Mucosa of rectum (tissue), 2 donors: Measurements from ENCODE around the gene SLC16A10.

Experiments
- H3K27ac ChIP-seq, 2 donors: one replicate each; pipeline ENCODE4 v1.7.0; 2013; ENCODE audit warnings: inconsistent platforms in 2 of 2, low read depth in 2 of 2, low read length in 2 of 2
- H3K27me3 ChIP-seq, 2 donors: one replicate each; pipeline ENCODE4 v1.7.0; 2013; ENCODE audit warnings: low read length in 2 of 2; ENCODE audit not compliant: control insufficient read depth in 2 of 2, insufficient read depth in 2 of 2
- H3K36me3 ChIP-seq, 2 donors: one replicate each; pipeline ENCODE4 v1.7.0; 2013; ENCODE audit warnings: low read length in 2 of 2; ENCODE audit not compliant: control insufficient read depth in 2 of 2, insufficient read depth in 2 of 2
- H3K4me1 ChIP-seq, 2 donors: one replicate each; pipeline ENCODE4 v1.7.0; 2013; ENCODE audit warnings: low read length in 2 of 2, mild to moderate bottlenecking in 1 of 2; ENCODE audit not compliant: control insufficient read depth in 2 of 2, insufficient read depth in 2 of 2
- H3K4me3 ChIP-seq, 2 donors: one replicate each; pipeline ENCODE4 v1.7.0; 2013; ENCODE audit warnings: low read length in 2 of 2
- H3K9ac ChIP-seq, 2 donors: one replicate each; pipeline ENCODE4 v1.7.0; 2013; ENCODE audit warnings: low read length in 2 of 2, low read depth in 1 of 2, mild to moderate bottlenecking in 1 of 2
- H3K9me3 ChIP-seq, 2 donors: one replicate each; pipeline ENCODE4 v1.7.0; 2013; ENCODE audit warnings: low read length in 2 of 2; ENCODE audit not compliant: control insufficient read depth in 2 of 2
- donor health status: healthy.
- donor health status: Normal muscosa, but diverticular disease.

The SLC16A10 gene

GRCh38 chr6:111207141-111207858 is 120.0 kb downstream of the SLC16A10 start:
- Histone ChIP-seq H3K4me3 (no peak overlapping the region), H3K27ac (no peak overlapping the region), H3K27me3 (no peaks in the 10 kb centered on the region), H3K9ac (no peak overlapping the region), H3K4me1 (no peaks in the 10 kb centered on the region), H3K36me3 (no peaks in the 10 kb centered on the region), H3K9me3 (no peaks in the 10 kb centered on the region)

- Histone ChIP-seq H3K9ac (no peak overlapping the region), H3K27me3 (no peaks in the 10 kb centered on the region), H3K4me1 (no peaks in the 10 kb centered on the region), H3K27ac (no peak overlapping the region), H3K9me3 (no peaks in the 10 kb centered on the region), H3K36me3 (no peaks in the 10 kb centered on the region), H3K4me3 (no peak overlapping the region)
Measured at GRCh38 chr6:111208933-111209332, 121.6 kb downstream of the SLC16A10 start.

- H3K27me3 ChIP-seq, result no peaks in the 10 kb centered on the region
- no peaks in the 10 kb centered on the region for H3K9me3 ChIP-seq
- H3K4me1 ChIP-seq, result no peaks in the 10 kb centered on the region
Measured at GRCh38 chr6:111210194-111210728, 123.0 kb downstream of the SLC16A10 start.

GRCh38 chr6:111211411-111212030 is 124.2 kb downstream of the SLC16A10 start:
- Histone ChIP-seq H3K27me3 (no peaks in the 10 kb centered on the region), H3K9me3 (no peaks in the 10 kb centered on the region), H3K4me1 (no peaks in the 10 kb centered on the region), H3K9ac (no peak overlapping the region), H3K4me3 (no peak overlapping the region), H3K27ac (no peak overlapping the region), H3K36me3 (no peaks in the 10 kb centered on the region)

More at GRCh38 chr6:111210194-111210728, 123.0 kb downstream of the SLC16A10 start:
- H3K9ac ChIP-seq, result no peak overlapping the region
- no peak overlapping the region for H3K4me3 ChIP-seq
- H3K36me3 ChIP-seq, result no peaks in the 10 kb centered on the region
- no peak overlapping the region for H3K27ac ChIP-seq

- no peak overlapping the region for H3K27ac ChIP-seq
Measured at GRCh38 chr6:111212625-111213024, 125.3 kb downstream of the SLC16A10 start.

GRCh38 chr6:111215131-111215530 is 127.8 kb downstream of the SLC16A10 start:
- Histone ChIP-seq H3K4me1 (no peaks in the 10 kb centered on the region), H3K27me3 (no peaks in the 10 kb centered on the region), H3K9me3 (no peaks in the 10 kb centered on the region), H3K9ac (no peak overlapping the region), H3K4me3 (no peak overlapping the region), H3K27ac (no peak overlapping the region), H3K36me3 (no peaks in the 10 kb centered on the region)

More at GRCh38 chr6:111212625-111213024, 125.3 kb downstream of the SLC16A10 start:
- Histone ChIP-seq H3K36me3 (no peaks in the 10 kb centered on the region), H3K27me3 (no peaks in the 10 kb centered on the region), H3K4me3 (no peak overlapping the region), H3K9ac (no peak overlapping the region), H3K4me1 (no peaks in the 10 kb centered on the region), H3K9me3 (no peaks in the 10 kb centered on the region)

GRCh38 chr6:111219785-111220184 is 132.5 kb downstream of the SLC16A10 start:
- Histone ChIP-seq H3K27me3 (no peaks in the 10 kb centered on the region), H3K36me3 (no peaks in the 10 kb centered on the region), H3K9me3 (no peaks in the 10 kb centered on the region), H3K27ac (no peak overlapping the region), H3K4me3 (no peak overlapping the region), H3K9ac (no peak overlapping the region), H3K4me1 (no peaks in the 10 kb centered on the region)

GRCh38 chr6:111220383-111221031 is 133.2 kb downstream of the SLC16A10 start:
- H3K36me3 ChIP-seq, result no peaks in the 10 kb centered on the region
- no peaks in the 10 kb centered on the region for H3K9me3 ChIP-seq
- no peaks in the 10 kb centered on the region for H3K4me1 ChIP-seq
- H3K27ac ChIP-seq, result no peak overlapping the region
- H3K4me3 ChIP-seq, result no peak overlapping the region
- H3K9ac ChIP-seq, result no peak overlapping the region
- no peaks in the 10 kb centered on the region for H3K27me3 ChIP-seq

- Histone ChIP-seq H3K36me3 (no peaks in the 10 kb centered on the region), H3K9me3 (no peaks in the 10 kb centered on the region), H3K4me3 (no peak overlapping the region), H3K27me3 (no peaks in the 10 kb centered on the region), H3K4me1 (no peaks in the 10 kb centered on the region), H3K9ac (no peak overlapping the region), H3K27ac (no peak overlapping the region)
Measured at GRCh38 chr6:111221804-111222203, 134.5 kb downstream of the SLC16A10 start.

GRCh38 chr6:111222341-111222740 is 135.0 kb downstream of the SLC16A10 start:
- Histone ChIP-seq H3K27ac (no peak overlapping the region), H3K4me3 (no peak overlapping the region), H3K27me3 (no peaks in the 10 kb centered on the region), H3K4me1 (no peaks in the 10 kb centered on the region), H3K9ac (no peak overlapping the region), H3K9me3 (no peaks in the 10 kb centered on the region), H3K36me3 (no peaks in the 10 kb centered on the region)
